ENCODE measurements around the gene IFNL1. TPM values are rescaled to one million over a fixed set of nuclear protein-coding genes. Genes with fewer than 3 reads are reported as not detected.
"Not testable (repeated sequence)": the region's sequence is repeated elsewhere in the genome, so short reads cannot be mapped to it uniquely, and the experiment has no call there.

Gene IFNL1
- polyA plus RNA-seq, 1 experiment, result not detected

- ChIA-PET POLR2A (no interaction called here), CTCF (no interaction called here)
- DNase-seq (ENCODE audit: low read depth), result no peak
- Histone ChIP-seq H3K4me3 (ENCODE audit: low read depth, low read length) (no peak overlapping the region), H3K27me3 (ENCODE audit: control insufficient read depth, insufficient read depth, low read length) (peaks cover 19% of the 10 kb centered on the region), H3K36me3 (ENCODE audit: control insufficient read depth, insufficient read depth, low read length) (no peaks in the 10 kb centered on the region)
- TF ChIP-seq CTCF (IDR thresholded peaks at IDR 0.05; ENCODE audit: insufficient read depth, low read depth, low read length), result no peak
Measured at GRCh38 chr19:39307046-39307821, 11.0 kb downstream of the IFNL1 start.

GRCh38 chr19:39307822-39308530 is 11.8 kb downstream of the IFNL1 start:
- Histone ChIP-seq H3K36me3 (ENCODE audit: control insufficient read depth, insufficient read depth, low read length) (no peaks in the 10 kb centered on the region), H3K27me3 (ENCODE audit: control insufficient read depth, insufficient read depth, low read length) (peaks cover 19% of the 10 kb centered on the region), H3K4me3 (ENCODE audit: low read depth, low read length) (no peak overlapping the region)
- ChIA-PET POLR2A (no interaction called here), CTCF (no interaction called here)
- no peak for DNase-seq (ENCODE audit: low read depth)
- TF ChIP-seq CTCF (IDR thresholded peaks at IDR 0.05; ENCODE audit: insufficient read depth, low read depth, low read length), result no peak

- no peaks in the 10 kb centered on the region for H3K36me3 ChIP-seq (ENCODE audit: control insufficient read depth, insufficient read depth, low read length)
- ChIA-PET CTCF (no interaction called here), POLR2A (no interaction called here)
- peaks cover 15% of the 10 kb centered on the region for H3K27me3 ChIP-seq (ENCODE audit: control insufficient read depth, insufficient read depth, low read length)
- H3K4me3 ChIP-seq (ENCODE audit: low read depth, low read length), result no peak overlapping the region
- no peak for TF ChIP-seq CTCF (IDR thresholded peaks at IDR 0.05; ENCODE audit: insufficient read depth, low read depth, low read length)
- no peak for DNase-seq (ENCODE audit: low read depth)
Measured at GRCh38 chr19:39308531-39309304, 12.5 kb downstream of the IFNL1 start.

GRCh38 chr19:39309305-39309670 is 13.1 kb downstream of the IFNL1 start:
- POLR2A ChIA-PET; DNase-seq (ENCODE audit: low read depth); CTCF ChIA-PET; H3K4me3 ChIP-seq (ENCODE audit: low read depth, low read length); H3K36me3 ChIP-seq (ENCODE audit: control insufficient read depth, insufficient read depth, low read length): not testable (repeated sequence)
- H3K27me3 ChIP-seq (ENCODE audit: control insufficient read depth, insufficient read depth, low read length), result peaks cover 12% of the 10 kb centered on the region

GRCh38 chr19:39310558-39311311 is 14.5 kb downstream of the IFNL1 start:
- no peak for TF ChIP-seq CTCF (IDR thresholded peaks at IDR 0.05; ENCODE audit: insufficient read depth, low read depth, low read length)
- CTCF ChIA-PET, result interaction anchor here (1.1 to 1.9 kb wide), 3 partner anchors 17 to 198 kb away, joined by 3 to 6 read pairs (median 3); no protein-coding TSS in a partner anchor
- Histone ChIP-seq H3K36me3 (ENCODE audit: control insufficient read depth, insufficient read depth, low read length) (no peaks in the 10 kb centered on the region), H3K4me3 (ENCODE audit: low read depth, low read length) (no peak overlapping the region), H3K27me3 (ENCODE audit: control insufficient read depth, insufficient read depth, low read length) (peaks cover 2% of the 10 kb centered on the region; the same call in 1 of the 2 replicates)
- POLR2A ChIA-PET, result no interaction called here
- no peak for DNase-seq (ENCODE audit: low read depth)

Measured in BJ (cell line).